ENCODE data around the gene TERT. TPM values are rescaled to one million over a fixed set of nuclear protein-coding genes. Genes with fewer than 3 reads are reported as not detected.

TERT gene
- total and polyA plus RNA-seq, 2 of the 13 experiments (the other 11 are each of a cell fraction or from before 2014, with no cell fraction given): 4.3 to 5.9 TPM

DNA sequence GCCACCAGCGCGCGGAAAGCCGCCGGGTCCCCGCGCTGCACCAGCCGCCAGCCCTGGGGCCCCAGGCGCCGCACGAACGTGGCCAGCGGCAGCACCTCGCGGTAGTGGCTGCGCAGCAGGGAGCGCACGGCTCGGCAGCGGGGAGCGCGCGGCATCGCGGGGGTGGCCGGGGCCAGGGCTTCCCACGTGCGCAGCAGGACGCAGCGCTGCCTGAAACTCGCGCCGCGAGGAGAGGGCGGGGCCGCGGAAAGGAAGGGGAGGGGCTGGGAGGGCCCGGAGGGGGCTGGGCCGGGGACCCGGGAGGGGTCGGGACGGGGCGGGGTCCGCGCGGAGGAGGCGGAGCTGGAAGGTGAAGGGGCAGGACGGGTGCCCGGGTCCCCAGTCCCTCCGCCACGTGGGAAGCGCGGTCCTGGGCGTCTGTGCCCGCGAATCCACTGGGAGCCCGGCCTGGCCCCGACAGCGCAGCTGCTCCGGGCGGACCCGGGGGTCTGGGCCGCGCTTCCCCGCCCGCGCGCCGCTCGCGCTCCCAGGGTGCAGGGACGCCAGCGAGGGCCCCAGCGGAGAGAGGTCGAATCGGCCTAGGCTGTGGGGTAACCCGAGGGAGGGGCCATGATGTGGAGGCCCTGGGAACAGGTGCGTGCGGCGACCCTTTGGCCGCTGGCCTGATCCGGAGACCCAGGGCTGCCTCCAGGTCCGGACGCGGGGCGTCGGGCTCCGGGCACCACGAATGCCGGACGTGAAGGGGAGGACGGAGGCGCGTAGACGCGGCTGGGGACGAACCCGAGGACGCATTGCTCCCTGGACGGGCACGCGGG, at the start of gene TERT (continued):
- TF ChIP-seq RERE (CRISPR knock-in tag; IDR thresholded peaks at IDR 0.05; ENCODE audit: low read depth) (no peak), ZNF282 (IDR thresholded peaks at IDR 0.05; ENCODE audit: partially characterized antibody) (no peak), RNF2 (conservative IDR thresholded peaks at IDR 0.05; ENCODE audit: low read depth) (0 out of 2 replicates have a peak, but pooled peaks have one; percentile 28), ZNF724P (CRISPR knock-in tag; IDR thresholded peaks at IDR 0.05; ENCODE audit: borderline replicate concordance) (no peak), ZNF296 (CRISPR knock-in tag; conservative IDR thresholded peaks at IDR 0.05) (no peak), GATA4 (IDR thresholded peaks at IDR 0.05; ENCODE audit: borderline replicate concordance, low read depth) (no peak), YY1 (IDR thresholded peaks at IDR 0.05; ENCODE audit: insufficient read depth, insufficient replicate concordance, low read depth, low read length) (no peak), ZNF563 (CRISPR knock-in tag; IDR thresholded peaks at IDR 0.05) (no peak), CCDC6 (CRISPR knock-in tag; IDR thresholded peaks at IDR 0.05) (no peak), ZNF589 (CRISPR knock-in tag; conservative IDR thresholded peaks at IDR 0.05) (no peak), ZNF597 (CRISPR knock-in tag; IDR thresholded peaks at IDR 0.05) (no peak), ZNF414 (CRISPR knock-in tag; IDR thresholded peaks at IDR 0.05) (no peak), ZNF484 (CRISPR knock-in tag; IDR thresholded peaks at IDR 0.05; ENCODE audit: borderline replicate concordance, low read depth) (no peak), GABPB1 (CRISPR knock-in tag; IDR thresholded peaks at IDR 0.05) (peak; percentile 72), MBNL3 (CRISPR knock-in tag; conservative IDR thresholded peaks at IDR 0.05) (no peak), NRL (CRISPR knock-in tag; IDR thresholded peaks at IDR 0.05; ENCODE audit: borderline replicate concordance) (no peak), FOSL1 (CRISPR knock-in tag; IDR thresholded peaks at IDR 0.05; ENCODE audit: borderline replicate concordance) (no peak), MEIS2 (CRISPR knock-in tag; IDR thresholded peaks at IDR 0.05) (no peak), NCOA1 (CRISPR knock-in tag; IDR thresholded peaks at IDR 0.05) (no peak), NFIC (IDR thresholded peaks at IDR 0.05; ENCODE audit: low read length) (no peak), MEF2D (CRISPR knock-in tag; IDR thresholded peaks at IDR 0.05) (no peak), TRIM24 (CRISPR knock-in tag; IDR thresholded peaks at IDR 0.05) (no peak)
- TF ChIP-seq, protein P1, sequence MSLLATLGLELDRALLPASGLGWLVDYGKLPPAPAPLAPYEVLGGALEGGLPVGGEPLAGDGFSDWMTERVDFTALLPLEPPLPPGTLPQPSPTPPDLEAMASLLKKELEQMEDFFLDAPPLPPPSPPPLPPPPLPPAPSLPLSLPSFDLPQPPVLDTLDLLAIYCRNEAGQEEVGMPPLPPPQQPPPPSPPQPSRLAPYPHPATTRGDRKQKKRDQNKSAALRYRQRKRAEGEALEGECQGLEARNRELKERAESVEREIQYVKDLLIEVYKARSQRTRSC (CRISPR knock-in tag; IDR thresholded peaks at IDR 0.05; ENCODE audit: low read depth): no peak

Data from HepG2 (cell line).